ENCODE results near the gene HNF4A.

- TF ChIP-seq CTCF (IDR thresholded peaks at IDR 0.05) (no peak), ZFX (IDR thresholded peaks at IDR 0.05; ENCODE audit: borderline replicate concordance) (no peak)
Measured at GRCh38 chr20:44328428-44328827, 27.1 kb upstream of the HNF4A start.

Data from 22Rv1 (cell line).